CD14-positive monocyte (primary cell): Measurements from ENCODE around the gene SUSD4. TPM values are rescaled to one million over a fixed set of nuclear protein-coding genes. Genes with fewer than 3 reads are reported as not detected.

Experiments used
- DNase-seq, 3 donors: peaks; one replicate each; pipeline ENCODE4 v3.0.0-alpha.2; 2011 to 2022
- H2AFZ ChIP-seq: 2 replicates; pipeline ENCODE4 v1.6.0; 2012; ENCODE audit warnings: mild to moderate bottlenecking, low read depth, low read length, inconsistent platforms; ENCODE audit not compliant: insufficient read depth, poor library complexity, severe bottlenecking
- H3K27ac ChIP-seq, 2 donors: 1 replicate in 1 of 2; 2 replicates in 1 of 2; pipeline ENCODE4 v1.5.1; 2012 to 2013; ENCODE audit warnings: low read length in 2 of 2, control low read depth in 1 of 2, inconsistent platforms in 1 of 2, low read depth in 1 of 2, mild to moderate bottlenecking in 1 of 2
- H3K27me3 ChIP-seq, 2 donors: one replicate each; pipeline versions ENCODE4 v1.6.0 to v1.6.1; 2011 to 2013; ENCODE audit warnings: low read length in 2 of 2; ENCODE audit not compliant: control insufficient read depth in 2 of 2, insufficient read depth in 2 of 2
- H3K36me3 ChIP-seq, 2 donors: replicated peaks in 1 of 2; 1 replicate in 1 of 2; 2 replicates in 1 of 2; pipeline versions ENCODE4 v1.5.1 to v1.6.1; 2012 to 2013; ENCODE audit warnings: low read length in 2 of 2, control low read depth in 1 of 2, inconsistent platforms in 1 of 2, mild to moderate bottlenecking in 1 of 2; ENCODE audit not compliant: insufficient read depth in 2 of 2, control insufficient read depth in 1 of 2
- H3K4me1 ChIP-seq, 2 donors: 1 replicate in 1 of 2; 2 replicates in 1 of 2; pipeline versions ENCODE4 v1.5.1 to v1.6.1; 2012 to 2013; ENCODE audit warnings: low read length in 2 of 2, control low read depth in 1 of 2, inconsistent platforms in 1 of 2, mild to moderate bottlenecking in 1 of 2, moderate library complexity in 1 of 2; ENCODE audit not compliant: insufficient read depth in 2 of 2, control insufficient read depth in 1 of 2
- H3K4me2 ChIP-seq: replicated peaks from 2 replicates; pipeline ENCODE3; 2012; ENCODE audit warnings: low read length, moderate library complexity, mild to moderate bottlenecking; ENCODE audit not compliant: poor library complexity, severe bottlenecking; ENCODE audit errors: extremely low read depth
- H3K4me3 ChIP-seq, 3 experiments: fragments of 200-600 bp in 1 of 3; sonication (generic) in 1 of 3; replicated peaks in 1 of 3; 1 replicate in 2 of 3; 2 replicates in 1 of 3; pipeline ENCODE4 v1.5.1; 2011 to 2013; ENCODE audit warnings: low read length in 3 of 3, mild to moderate bottlenecking in 3 of 3, control low read depth in 2 of 3, low read depth in 2 of 3, inconsistent platforms in 1 of 3, moderate library complexity in 1 of 3
- H3K79me2 ChIP-seq: 2 replicates; pipeline ENCODE4 v1.6.0; 2012; ENCODE audit warnings: mild to moderate bottlenecking, control low read depth, inconsistent platforms, low read length, moderate library complexity; ENCODE audit not compliant: insufficient read depth
- H3K9ac ChIP-seq: 2 replicates; pipeline ENCODE4 v1.6.0; 2017; ENCODE audit warnings: low read length, mild to moderate bottlenecking; ENCODE audit not compliant: insufficient read depth, poor library complexity, severe bottlenecking
- H3K9me3 ChIP-seq, 2 donors: replicated peaks in 1 of 2; 1 replicate in 1 of 2; 2 replicates in 1 of 2; pipeline versions ENCODE4 v1.5.1 to v1.6.1; 2012 to 2013; ENCODE audit warnings: low read length in 2 of 2, control low read depth in 1 of 2; ENCODE audit not compliant: control insufficient read depth in 1 of 2, insufficient read depth in 1 of 2
- H4K20me1 ChIP-seq: 2 replicates; pipeline ENCODE4 v1.6.0; 2012; ENCODE audit warnings: mild to moderate bottlenecking, low read length, control low read depth, moderate library complexity; ENCODE audit not compliant: insufficient read depth
- H3K27ac Mint-ChIP-seq, 7 donors: one replicate each; pipeline ENCODE4 v1.8.0; 2020; ENCODE audit warnings: mild to moderate bottlenecking in 7 of 7, mixed read lengths in 7 of 7, moderate library complexity in 6 of 7, inconsistent platforms in 2 of 7
- H3K27me3 Mint-ChIP-seq, 3 donors: one replicate each; pipeline ENCODE4 v1.8.0; 2021 to 2022; ENCODE audit warnings: low read depth in 3 of 3, mild to moderate bottlenecking in 3 of 3, mixed read lengths in 3 of 3, moderate library complexity in 3 of 3, inconsistent platforms in 1 of 3
- H3K36me3 Mint-ChIP-seq, 2 donors: one replicate each; pipeline ENCODE4 v1.8.0; 2020; ENCODE audit warnings: mixed read lengths in 2 of 2, inconsistent platforms in 1 of 2, mild to moderate bottlenecking in 1 of 2
- H3K4me1 Mint-ChIP-seq: one replicate; pipeline ENCODE4 v1.8.0; 2020; ENCODE audit warnings: mild to moderate bottlenecking, mixed read lengths
- H3K4me3 Mint-ChIP-seq, 2 donors: one replicate each; pipeline ENCODE4 v1.8.0; 2020; ENCODE audit warnings: mild to moderate bottlenecking in 2 of 2, mixed read lengths in 2 of 2, moderate library complexity in 1 of 2
- H3K9me3 Mint-ChIP-seq, 7 donors: one replicate each; pipeline ENCODE4 v1.8.0; 2020 to 2022; ENCODE audit warnings: mixed read lengths in 7 of 7, mild to moderate bottlenecking in 6 of 7, moderate library complexity in 6 of 7, inconsistent platforms in 2 of 7
- WGBS: methylation state at CpG from one replicate; pipeline ENCODE4 v1.1.5; 2013; ENCODE audit warnings: missing lambda C conversion rate; ENCODE audit not compliant: insufficient coverage; 5-methylcytosine and 5-hydroxymethylcytosine counted together
- intact Hi-C, 2 donors: fragments of 100-400 bp; cut with micrococcal nuclease; formaldehyde crosslinking; loops; one replicate each; pipeline versions ENCODE4 v1.15.0 to v1.15.1; 2023
- polyA plus RNA-seq, 3 donors: library from polyadenylated mRNA; depleted of rRNA in 1 of 3; unstranded in 2 of 3; stranded (reverse) in 1 of 3; fragments of 300-500 nt in 2 of 3; fragments of >200 nt in 1 of 3; fragmentation: Illumina TruSeq in 2 of 3; gene quantifications; 1 replicate in 2 of 3; 2 replicates in 1 of 3; pipeline ENCODE4 v1.2.3, GENCODE V29; 2012 to 2021
- TF ChIP-seq, protein P1 (sequence below): fragments of 200-600 bp; IDR thresholded peaks from one replicate; pipeline ENCODE4 v1.8.0; 2022; ENCODE audit warnings: antibody characterized with exemption, mild to moderate bottlenecking

SUSD4 gene
- polyA plus RNA-seq, 3 donors, result 0.34 to 0.92 (median 0.50) TPM

DNA sequence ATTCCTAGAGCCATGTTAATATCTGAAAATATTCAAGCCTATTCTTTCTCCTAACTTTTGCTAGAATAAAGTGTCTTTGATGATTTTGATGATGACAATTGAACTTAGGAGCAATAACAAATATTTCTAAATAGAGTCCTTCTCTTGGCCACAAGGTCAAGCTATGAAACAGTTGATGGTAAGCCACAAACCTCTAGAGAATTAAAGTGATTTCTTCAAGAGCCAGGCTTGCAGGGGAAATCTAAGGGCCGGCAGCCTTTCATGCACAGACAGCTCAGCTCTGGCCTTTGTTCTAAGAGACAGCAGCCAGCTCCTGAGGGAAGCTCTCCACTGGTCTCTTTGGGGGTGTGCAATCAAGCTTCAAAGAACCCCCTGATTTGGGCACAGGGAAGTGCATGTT lies 59.0 kb downstream of the SUSD4 start:
- Mint-ChIP-seq H3K27ac (no peak overlapping the region), H3K27me3 (peaks cover 0 to 2% (median 0%) of the 10 kb centered on the region in 3 donors), H3K4me3 (no peak overlapping the region), H3K9me3 (peaks cover 5 to 19% (median 14%) of the 10 kb centered on the region in 7 donors), H3K4me1 (no peaks in the 10 kb centered on the region), H3K36me3 (no peaks in the 10 kb centered on the region)
- Histone ChIP-seq H3K27me3 (peaks cover 0 to 2% of the 10 kb centered on the region in 2 donors), H3K27ac (no peak overlapping the region), H3K4me3 (no peak overlapping the region), H3K9me3 (peaks cover 0 to 21% of the 10 kb centered on the region in 2 donors), H4K20me1 (no peaks in the 10 kb centered on the region), H3K9ac (no peak overlapping the region), H3K4me1 (no peaks in the 10 kb centered on the region), H2AFZ (no peak overlapping the region), H3K4me2 (no peak overlapping the region), H3K36me3 (no peaks in the 10 kb centered on the region), H3K79me2 (no peaks in the 10 kb centered on the region)
- WGBS, result 83% methylated on average over 1 of the region's 1 CpG
- TF ChIP-seq, protein P1, sequence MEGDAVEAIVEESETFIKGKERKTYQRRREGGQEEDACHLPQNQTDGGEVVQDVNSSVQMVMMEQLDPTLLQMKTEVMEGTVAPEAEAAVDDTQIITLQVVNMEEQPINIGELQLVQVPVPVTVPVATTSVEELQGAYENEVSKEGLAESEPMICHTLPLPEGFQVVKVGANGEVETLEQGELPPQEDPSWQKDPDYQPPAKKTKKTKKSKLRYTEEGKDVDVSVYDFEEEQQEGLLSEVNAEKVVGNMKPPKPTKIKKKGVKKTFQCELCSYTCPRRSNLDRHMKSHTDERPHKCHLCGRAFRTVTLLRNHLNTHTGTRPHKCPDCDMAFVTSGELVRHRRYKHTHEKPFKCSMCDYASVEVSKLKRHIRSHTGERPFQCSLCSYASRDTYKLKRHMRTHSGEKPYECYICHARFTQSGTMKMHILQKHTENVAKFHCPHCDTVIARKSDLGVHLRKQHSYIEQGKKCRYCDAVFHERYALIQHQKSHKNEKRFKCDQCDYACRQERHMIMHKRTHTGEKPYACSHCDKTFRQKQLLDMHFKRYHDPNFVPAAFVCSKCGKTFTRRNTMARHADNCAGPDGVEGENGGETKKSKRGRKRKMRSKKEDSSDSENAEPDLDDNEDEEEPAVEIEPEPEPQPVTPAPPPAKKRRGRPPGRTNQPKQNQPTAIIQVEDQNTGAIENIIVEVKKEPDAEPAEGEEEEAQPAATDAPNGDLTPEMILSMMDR, result no peak
- no peak for DNase-seq
- intact Hi-C loops, result no loop called here

DNA sequence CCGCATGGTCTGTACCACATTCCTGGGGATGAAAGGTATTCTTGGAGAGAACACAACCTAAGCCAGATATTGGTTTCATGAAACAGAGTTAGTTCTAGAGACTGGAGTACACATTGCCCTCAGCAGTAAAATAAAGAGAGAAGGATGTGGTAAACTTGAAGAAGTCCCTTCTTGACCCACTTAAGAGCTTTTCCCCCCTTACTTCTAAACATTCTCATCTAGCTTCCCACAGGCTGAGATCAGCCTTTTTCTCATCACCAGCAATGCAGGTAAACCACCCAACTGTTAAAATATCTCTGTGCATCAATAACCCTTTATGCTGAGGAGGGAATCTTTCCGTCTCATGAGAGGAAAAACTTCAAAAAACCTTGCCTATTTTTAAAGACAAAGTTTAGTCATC lies 62.6 kb downstream of the SUSD4 start:
- Histone ChIP-seq H3K79me2 (no peaks in the 10 kb centered on the region), H3K4me3 (no peak overlapping the region), H3K9me3 (peaks cover 0 to 22% of the 10 kb centered on the region in 2 donors), H3K36me3 (no peaks in the 10 kb centered on the region), H3K4me1 (no peaks in the 10 kb centered on the region), H3K9ac (no peak overlapping the region), H3K27me3 (peaks cover 0 to 2% of the 10 kb centered on the region in 2 donors), H4K20me1 (no peaks in the 10 kb centered on the region), H3K27ac (no peak overlapping the region), H2AFZ (no peak overlapping the region), H3K4me2 (no peak overlapping the region)
- Mint-ChIP-seq H3K9me3 (peaks cover 5 to 17% (median 14%) of the 10 kb centered on the region in 7 donors), H3K27ac (no peak overlapping the region), H3K4me1 (no peaks in the 10 kb centered on the region), H3K27me3 (peaks cover 0 to 2% (median 2%) of the 10 kb centered on the region in 3 donors), H3K36me3 (no peaks in the 10 kb centered on the region), H3K4me3 (no peak overlapping the region)
- DNase-seq, result no peak
- TF ChIP-seq, protein P1, result no peak
- WGBS, result no CpG with 5 or more reads among the region's 2 CpGs
- intact Hi-C loops, result no loop called here
